UCSD-AML1 (cell line): Measurements from ENCODE around the gene TBC1D24.

Experiments used
- DNase-seq: peaks from one replicate; lab custom pipeline; 2025; ENCODE audit not compliant: unreplicated experiment; lab: John Stamatoyannopoulos, UW

Gene TBC1D24

GRCh38 chr16:2449118-2449517 lies 25.8 kb upstream of the TBC1D24 start:
- DNase-seq = no peak

GRCh38 chr16:2450535-2450934 lies 24.4 kb upstream of the TBC1D24 start:
- no peak for DNase-seq

GRCh38 chr16:2450975-2451381 lies 23.9 kb upstream of the TBC1D24 start:
- DNase-seq = no peak

DNA sequence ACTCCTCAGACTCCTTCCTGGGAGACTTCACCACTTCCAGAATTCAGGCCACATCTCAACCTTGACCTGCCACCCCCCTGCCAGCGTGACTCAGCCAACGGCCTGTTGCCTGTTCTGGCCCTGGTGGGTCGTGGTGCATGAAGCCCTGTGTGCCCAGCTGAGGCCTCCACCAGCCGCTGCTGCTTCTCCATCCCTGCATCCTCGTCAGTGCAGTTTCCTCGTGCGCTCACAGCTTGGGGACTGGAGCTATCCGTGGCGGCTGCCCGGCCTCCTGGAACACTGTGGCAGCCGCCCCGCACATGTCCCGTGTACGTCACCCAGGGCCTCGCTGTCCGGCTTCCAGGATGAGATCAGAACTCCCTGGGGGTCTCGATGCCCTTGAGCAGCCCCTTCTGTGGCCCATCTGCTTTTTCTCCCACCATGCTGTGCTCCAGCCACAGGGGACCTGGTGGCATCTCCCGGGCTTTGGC lies 23.0 kb upstream of the TBC1D24 start:
- DNase-seq = no peak

GRCh38 chr16:2452650-2453049 lies 22.3 kb upstream of the TBC1D24 start:
- no peak for DNase-seq

- DNase-seq = no peak
Measured at GRCh38 chr16:2455081-2455845, 19.7 kb upstream of the TBC1D24 start.

DNA sequence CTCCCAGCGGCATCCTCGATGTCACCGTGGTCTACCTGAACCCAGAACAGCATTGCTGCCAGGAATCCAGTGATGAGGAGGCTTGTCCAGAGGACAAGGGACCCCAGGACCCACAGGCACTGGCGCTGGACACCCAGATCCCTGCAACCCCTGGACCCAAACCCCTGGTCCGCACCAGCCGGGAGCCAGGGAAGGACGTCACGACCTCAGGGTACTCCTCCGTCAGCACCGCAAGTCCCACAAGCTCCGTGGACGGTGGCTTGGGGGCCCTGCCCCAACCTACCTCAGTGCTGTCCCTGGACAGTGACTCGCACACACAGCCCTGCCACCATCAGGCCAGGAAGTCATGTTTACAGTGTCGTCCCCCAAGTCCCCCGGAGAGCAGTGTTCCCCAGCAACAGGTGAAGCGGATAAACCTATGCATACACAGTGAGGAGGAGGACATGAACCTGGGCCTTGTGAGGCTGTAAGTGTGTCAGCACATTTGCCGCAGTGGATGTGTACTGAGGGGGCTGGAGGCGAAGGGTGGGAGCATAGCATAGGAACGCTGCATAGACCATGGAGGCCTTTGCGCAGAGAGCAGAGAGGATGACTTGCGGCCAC lies 18.3 kb upstream of the TBC1D24 start:
- DNase-seq = no peak

GRCh38 chr16:2457267-2457666 lies 17.7 kb upstream of the TBC1D24 start:
- DNase-seq = no peak

DNA sequence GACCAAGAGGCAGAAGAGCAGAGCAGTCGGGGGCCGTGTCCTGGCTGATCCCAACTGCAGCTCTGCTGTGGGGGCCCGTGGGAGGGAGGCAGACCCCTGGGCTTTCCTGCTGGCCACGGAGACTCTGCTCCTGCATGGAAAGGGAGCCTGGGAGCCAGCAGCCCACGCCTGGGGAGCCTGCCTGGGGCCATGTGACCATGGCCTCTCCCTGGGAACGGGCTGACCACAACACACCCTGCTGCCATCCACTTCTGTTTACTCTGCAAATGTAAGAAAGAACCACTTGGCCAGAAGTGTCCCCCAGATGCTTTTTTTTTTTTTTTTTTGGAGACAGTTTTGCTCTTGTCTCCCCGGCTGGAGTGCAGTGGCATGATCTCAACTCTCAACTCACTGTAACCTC lies 17.0 kb upstream of the TBC1D24 start:
- DNase-seq = no peak

DNA sequence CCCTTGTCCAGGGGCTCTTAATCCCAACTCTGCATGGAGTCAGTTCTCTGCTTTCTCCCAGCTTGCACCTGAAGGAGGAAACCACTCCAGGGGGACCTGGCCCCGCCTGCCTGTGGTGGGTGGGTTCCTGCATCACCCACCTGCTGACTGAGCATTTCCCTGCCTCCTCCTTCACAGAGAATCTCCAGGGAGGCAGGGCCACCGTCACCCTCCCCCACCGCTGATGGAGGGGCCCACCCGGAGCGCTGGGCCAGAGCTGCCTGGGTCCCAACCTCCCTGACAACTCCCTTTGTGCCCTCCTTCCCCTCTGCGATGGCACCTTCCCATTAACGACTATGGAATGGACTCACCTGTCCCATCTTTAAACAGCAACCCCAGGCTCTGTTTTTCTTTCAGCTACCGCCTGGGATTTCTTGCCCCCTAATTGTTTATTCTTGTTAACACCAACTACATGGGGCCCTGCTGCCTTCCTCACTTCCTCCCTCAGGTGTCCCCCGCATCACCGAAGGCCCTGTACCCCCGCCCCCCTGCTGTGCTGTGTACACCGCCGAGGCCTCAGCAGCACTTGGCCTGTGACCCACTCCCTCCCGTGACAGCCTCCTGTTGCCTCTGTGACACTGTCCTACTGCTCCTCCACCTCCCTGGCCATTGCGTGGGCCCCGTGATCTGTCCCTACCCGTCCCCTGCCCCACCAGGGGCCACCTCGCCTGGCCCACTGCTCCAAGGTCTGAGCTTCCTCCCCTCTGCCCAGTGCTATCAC lies 15.9 kb upstream of the TBC1D24 start:
- no peak for DNase-seq

GRCh38 chr16:2459647-2460390 lies 15.1 kb upstream of the TBC1D24 start, which contains the start of gene TEDC2:
TEDC2 (plus strand) TSS chr16:2460109; CDS start chr16:2460145, 36 bp downstream.
- DNase-seq = peak; percentile 95

DNA sequence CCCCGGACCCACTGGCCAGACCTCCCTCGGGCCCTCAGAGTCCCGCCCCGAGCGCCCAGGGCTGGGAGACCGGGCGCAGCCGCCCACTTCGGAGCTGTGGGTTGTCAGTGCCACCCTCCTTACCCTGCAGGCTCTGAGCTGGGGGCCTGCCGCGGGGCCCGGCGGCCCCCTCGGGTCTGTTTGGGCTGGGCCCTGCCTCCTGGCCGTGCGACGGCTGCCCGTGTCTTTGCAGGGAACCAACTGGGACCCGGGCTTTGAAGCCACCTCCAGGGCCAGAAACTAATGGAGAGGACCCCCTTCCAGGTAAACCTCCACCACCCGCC lies 14.6 kb upstream of the TBC1D24 start:
- DNase-seq = no peak

DNA sequence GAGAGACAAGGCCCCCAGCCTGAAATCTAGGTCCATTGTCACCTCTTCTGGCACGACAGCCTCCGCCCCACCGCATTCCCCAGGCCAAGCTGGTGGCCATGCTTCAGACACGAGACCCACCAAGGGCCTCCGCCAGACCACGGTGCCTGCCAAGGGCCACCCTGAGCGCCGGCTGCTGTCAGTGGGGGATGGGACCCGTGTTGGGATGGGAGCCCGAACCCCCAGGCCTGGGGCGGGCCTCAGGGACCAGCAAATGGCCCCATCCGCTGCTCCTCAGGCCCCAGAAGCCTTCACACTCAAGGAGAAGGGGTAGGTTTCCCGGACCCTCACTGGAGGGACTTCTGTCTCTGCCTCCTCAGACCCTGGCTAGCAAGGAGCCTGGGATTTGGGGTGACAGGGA lies 14.0 kb upstream of the TBC1D24 start:
- DNase-seq = no peak

- no peak for DNase-seq
Measured at GRCh38 chr16:2462031-2462866, 12.7 kb upstream of the TBC1D24 start.

GRCh38 chr16:2464333-2464732 lies 10.6 kb upstream of the TBC1D24 start:
- DNase-seq = no peak

DNA sequence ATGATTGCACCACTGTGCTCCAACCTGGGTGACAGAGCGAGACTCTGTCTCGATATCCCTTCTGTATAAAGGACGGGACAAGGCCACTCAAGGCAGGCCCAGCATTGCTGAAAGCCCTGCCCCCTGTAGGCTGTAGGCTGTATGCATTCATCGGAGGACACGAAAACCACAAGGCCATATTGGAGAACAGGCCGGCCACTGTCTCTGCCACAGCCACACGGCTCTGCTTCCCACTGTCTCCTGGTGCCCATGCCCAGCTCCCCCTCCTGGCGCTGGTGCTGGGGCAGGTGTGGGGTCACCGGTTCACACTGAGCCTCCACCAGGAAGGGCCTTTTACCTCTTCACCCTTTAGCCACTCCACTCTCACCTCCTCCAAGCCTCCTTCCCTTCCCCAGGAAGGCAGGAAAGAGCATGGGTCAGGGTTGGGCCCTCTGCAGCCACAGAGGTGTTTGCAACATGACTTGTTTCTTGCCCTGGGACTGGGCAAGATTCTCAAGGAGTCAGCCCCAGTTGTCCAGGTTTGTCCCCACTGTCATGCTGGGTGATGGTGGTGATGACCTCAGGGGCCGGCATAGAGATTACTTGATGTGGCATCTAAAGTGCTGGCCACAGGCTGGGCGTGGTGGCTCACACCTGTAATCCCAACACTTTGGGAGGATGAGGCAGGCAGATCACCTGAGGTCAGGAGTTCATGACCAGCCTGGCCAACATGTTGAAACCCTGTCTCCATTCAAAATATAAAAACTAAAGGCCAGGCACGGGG lies 9.1 kb upstream of the TBC1D24 start:
- DNase-seq = peak; percentile 25

GRCh38 chr16:2466667-2467527 lies 8.0 kb upstream of the TBC1D24 start:
- DNase-seq = no peak

GRCh38 chr16:2467528-2468232 lies 7.2 kb upstream of the TBC1D24 start:
- no peak for DNase-seq
